ENCODE results near the gene ALK.

GRCh38 chr2:29617351-29617750 is 304.0 kb downstream of the ALK start:
- TF ChIP-seq CTCF (conservative IDR thresholded peaks at IDR 0.05; ENCODE audit: low read depth in 2 of 2) (no peak), POLR2AphosphoS5 (IDR thresholded peaks at IDR 0.05; ENCODE audit: low read depth) (no peak), EZH2 (IDR thresholded peaks at IDR 0.05; ENCODE audit: low read depth, unreplicated experiment) (no peak), CREB1 (CRISPR knock-in tag; IDR thresholded peaks at IDR 0.05; ENCODE audit: low read depth) (no peak), JUNB (IDR thresholded peaks at IDR 0.05; ENCODE audit: unreplicated experiment) (no peak), ETS1 (IDR thresholded peaks at IDR 0.05) (no peak), EZH2phosphoT487 (IDR thresholded peaks at IDR 0.05; ENCODE audit: unreplicated experiment) (no peak), REST (IDR thresholded peaks at IDR 0.05; ENCODE audit: unreplicated experiment) (no peak), ZNF462 (CRISPR knock-in tag; IDR thresholded peaks at IDR 0.05) (no peak), ZNF331 (CRISPR knock-in tag; IDR thresholded peaks at IDR 0.05; ENCODE audit: low read depth) (no peak), ZNF114 (CRISPR knock-in tag; IDR thresholded peaks at IDR 0.05) (no peak), STAT1 (IDR thresholded peaks at IDR 0.05; ENCODE audit: unreplicated experiment) (no peak), NANOG (IDR thresholded peaks at IDR 0.05; ENCODE audit: borderline replicate concordance) (no peak)
